H1 (cell line): ENCODE data around the gene TIE1. TPM values are rescaled to one million over a fixed set of nuclear protein-coding genes. Genes with fewer than 3 reads are reported as not detected.

Source experiments
- CTCF ChIA-PET: fragments of 300-600 bp; sonication (Branson Sonifier 250); formaldehyde crosslinking; loops from one replicate; lab custom pipeline; 2021; ENCODE audit not compliant: partially characterized antibody; lab: Charles Lee
- POLR2A ChIA-PET: fragments of 300-600 bp; sonication (Branson Sonifier 250); formaldehyde crosslinking; loops from one replicate; lab custom pipeline; 2021; ENCODE audit warnings: inconsistent platforms; ENCODE audit not compliant: partially characterized antibody; lab: Charles Lee
- DNase-seq, 2 experiments: peaks; one replicate each; pipeline versions ENCODE4 v3.0.0 to v3.0.0-alpha.2; 2010 to 2022; ENCODE audit warnings: low spot score in 2 of 2, low read depth in 1 of 2, mixed read lengths in 1 of 2
- FAIRE-seq: peaks from 2 replicates; lab custom pipeline; 2011; peaks lifted over from hg19 to GRCh38; lab: Jason Lieb, UNC
- H2AFZ ChIP-seq: 2 replicates; pipeline ENCODE4 v1.8.1; 2012; ENCODE audit warnings: low read length, inconsistent platforms
- H2AK5ac ChIP-seq: 2 replicates; pipeline ENCODE4 v1.6.1; 2013; ENCODE audit warnings: low read depth, low read length
- H2BK120ac ChIP-seq: replicated peaks from 2 replicates; pipeline ENCODE3; 2013; ENCODE audit warnings: low read depth, low read length, inconsistent platforms
- H2BK12ac ChIP-seq: 2 replicates; pipeline ENCODE4 v1.6.1; 2013; ENCODE audit warnings: low read depth, low read length
- H2BK15ac ChIP-seq: 2 replicates; pipeline ENCODE4 v1.6.1; 2013; ENCODE audit warnings: low read length
- H2BK20ac ChIP-seq: 2 replicates; pipeline ENCODE4 v1.6.1; 2013; ENCODE audit warnings: low read length
- H2BK5ac ChIP-seq: 2 replicates; pipeline ENCODE4 v1.6.1; 2013; ENCODE audit warnings: low read depth, low read length
- H3K14ac ChIP-seq: 2 replicates; pipeline ENCODE4 v1.6.1; 2013; ENCODE audit warnings: inconsistent platforms; ENCODE audit not compliant: insufficient read length
- H3K18ac ChIP-seq: 2 replicates; pipeline ENCODE4 v1.6.1; 2013; ENCODE audit warnings: low read length; ENCODE audit errors: extremely low read depth
- H3K23ac ChIP-seq: 2 replicates; pipeline ENCODE4 v1.6.1; 2013; ENCODE audit warnings: inconsistent platforms; ENCODE audit not compliant: insufficient read length
- H3K23me2 ChIP-seq: 2 replicates; pipeline ENCODE4 v1.6.1; 2013; ENCODE audit warnings: low read depth, low read length
- H3K27ac ChIP-seq: 2 replicates; pipeline ENCODE4 v1.6.1; 2011; ENCODE audit warnings: low read depth, low read length, inconsistent platforms
- H3K27me3 ChIP-seq, 4 experiments: replicated peaks in 1 of 4; 1 replicate in 1 of 4; 2 replicates in 3 of 4; pipeline versions ENCODE4 v1.6.1 to v1.8.1; 2011 to 2013; ENCODE audit warnings: low read length in 3 of 4, mild to moderate bottlenecking in 3 of 4, inconsistent platforms in 2 of 4, mixed read lengths in 2 of 4, moderate library complexity in 1 of 4; ENCODE audit not compliant: control insufficient read depth in 3 of 4, insufficient read depth in 3 of 4; ENCODE audit errors: extremely low read depth in 1 of 4
- H3K36me3 ChIP-seq, 4 experiments: 2 replicates each; pipeline versions ENCODE4 v1.6.1 to v1.8.1; 2011 to 2013; ENCODE audit warnings: mild to moderate bottlenecking in 4 of 4, low read length in 3 of 4, moderate library complexity in 2 of 4, control low read depth in 1 of 4, inconsistent platforms in 1 of 4; ENCODE audit not compliant: insufficient read depth in 4 of 4, control insufficient read depth in 2 of 4
- H3K4ac ChIP-seq: replicated peaks from 2 replicates; pipeline ENCODE3; 2013; ENCODE audit warnings: low read length, low read depth, mixed read lengths, inconsistent platforms; ENCODE audit not compliant: insufficient read length
- H3K4me1 ChIP-seq, 4 experiments: replicated peaks in 1 of 4; 1 replicate in 1 of 4; 2 replicates in 3 of 4; pipeline versions ENCODE4 v1.6.1 to v1.8.1; 2011 to 2013; ENCODE audit warnings: low read length in 3 of 4, inconsistent platforms in 2 of 4, mixed read lengths in 1 of 4; ENCODE audit not compliant: insufficient read depth in 4 of 4, control insufficient read depth in 3 of 4
- H3K4me2 ChIP-seq, 2 experiments: 2 replicates each; pipeline versions ENCODE4 v1.6.1 to v1.8.1; 2011 to 2013; ENCODE audit warnings: low read depth in 2 of 2, low read length in 2 of 2, control low read depth in 1 of 2, inconsistent platforms in 1 of 2, mild to moderate bottlenecking in 1 of 2; ENCODE audit not compliant: insufficient read depth in 1 of 2
- H3K4me3 ChIP-seq, 4 experiments: fragments of 200-600, 300-600 bp in 1 of 4; sonication (generic), shearing (Covaris generic), sonication (Bioruptor Twin) in 1 of 4; 2 replicates each; pipeline versions ENCODE4 v1.5.1 to v1.8.1; 2011 to 2016; ENCODE audit warnings: low read length in 4 of 4, low read depth in 3 of 4, control low read depth in 2 of 4, inconsistent platforms in 2 of 4, mild to moderate bottlenecking in 2 of 4, mixed read lengths in 1 of 4, moderate library complexity in 1 of 4; ENCODE audit not compliant: insufficient read depth in 2 of 4; ENCODE audit errors: extremely low read depth in 1 of 4
- H3K56ac ChIP-seq: replicated peaks from 2 replicates; pipeline ENCODE3; 2013; ENCODE audit warnings: low read depth, mild to moderate bottlenecking, mixed read lengths, low read length, inconsistent platforms; ENCODE audit not compliant: insufficient read length
- H3K79me1 ChIP-seq: 2 replicates; pipeline ENCODE4 v1.6.1; 2013; ENCODE audit warnings: low read depth, low read length, control low read depth
- H3K79me2 ChIP-seq, 2 experiments: 2 replicates each; pipeline versions ENCODE4 v1.6.1 to v1.8.1; 2012 to 2013; ENCODE audit warnings: low read length in 2 of 2, mild to moderate bottlenecking in 2 of 2, inconsistent platforms in 1 of 2; ENCODE audit not compliant: insufficient read depth in 2 of 2, control insufficient read depth in 1 of 2
- H3K9ac ChIP-seq, 4 experiments: replicated peaks in 1 of 4; 1 replicate in 1 of 4; 2 replicates in 3 of 4; pipeline versions ENCODE4 v1.6.1 to v1.8.1; 2011 to 2013; ENCODE audit warnings: low read depth in 3 of 4, low read length in 3 of 4, control low read depth in 2 of 4, mild to moderate bottlenecking in 2 of 4, moderate library complexity in 2 of 4, inconsistent platforms in 1 of 4; ENCODE audit errors: extremely low read depth in 1 of 4
- H3K9me3 ChIP-seq, 2 experiments: 2 replicates each; pipeline versions ENCODE4 v1.6.1 to v1.8.1; 2012 to 2013; ENCODE audit warnings: mild to moderate bottlenecking in 2 of 2, moderate library complexity in 2 of 2, control low read depth in 1 of 2, inconsistent platforms in 1 of 2, low read depth in 1 of 2, low read length in 1 of 2, mixed read lengths in 1 of 2; ENCODE audit not compliant: insufficient read depth in 2 of 2
- H4K20me1 ChIP-seq, 2 experiments: replicated peaks in 1 of 2; 2 replicates each; pipeline versions ENCODE3 to v1.8.1; 2011 to 2013; ENCODE audit warnings: inconsistent platforms in 2 of 2, low read length in 2 of 2, mild to moderate bottlenecking in 1 of 2; ENCODE audit not compliant: insufficient read depth in 2 of 2, control insufficient read depth in 1 of 2
- H4K5ac ChIP-seq: 2 replicates; pipeline ENCODE4 v1.6.1; 2013; ENCODE audit warnings: low read length, low read depth, mixed read lengths, inconsistent platforms; ENCODE audit not compliant: insufficient read length
- H4K8ac ChIP-seq: 2 replicates; pipeline ENCODE4 v1.8.0; 2013; ENCODE audit warnings: mild to moderate bottlenecking, moderate library complexity, low read length, inconsistent platforms; ENCODE audit not compliant: insufficient read depth; ENCODE audit errors: extremely low read depth
- H4K91ac ChIP-seq: replicated peaks from 2 replicates; pipeline ENCODE3; 2013; ENCODE audit warnings: low read length, mixed read lengths, inconsistent platforms; ENCODE audit not compliant: insufficient read length
- CHD2 ChIP-seq: IDR thresholded peaks from 2 replicates; pipeline ENCODE4 v1.6.1; 2012; ENCODE audit warnings: low read length, improper control_type of control experiment
- POLR2AphosphoS5 ChIP-seq: IDR thresholded peaks from 2 replicates; pipeline ENCODE4 v1.6.1; 2011; ENCODE audit warnings: low read depth, low read length
- SRF ChIP-seq: IDR thresholded peaks from 2 replicates; pipeline ENCODE4 v1.6.1; 2011; ENCODE audit warnings: mild to moderate bottlenecking, low read depth, low read length, moderate library complexity
- ZNF274 ChIP-seq: IDR thresholded peaks from 2 replicates; pipeline ENCODE4 v1.7.0; 2012; ENCODE audit warnings: low read length, borderline replicate concordance; ENCODE audit errors: extremely low read depth
- WGBS, 2 experiments: shearing (Covaris generic) in 1 of 2; methylation state at CpG; one replicate each; pipeline versions ENCODE4 v1.1.6 to v1.1.7; 2013 to 2015; ENCODE audit warnings: low lambda C conversion rate in 2 of 2, mixed read lengths in 2 of 2, inconsistent platforms in 1 of 2, low coverage in 1 of 2, missing lambda C conversion rate in 1 of 2; ENCODE audit not compliant: insufficient replicate concordance in 2 of 2, insufficient coverage in 1 of 2, insufficient read length in 1 of 2; ENCODE audit errors: extremely low coverage in 1 of 2, missing lambda C conversion rate in 1 of 2; 5-methylcytosine and 5-hydroxymethylcytosine counted together
- polyA plus RNA-seq, 7 experiments: library from polyadenylated mRNA; depleted of rRNA in 3 of 7; stranded (reverse) in 5 of 7; unstranded in 2 of 7; fragments of >200 nt in 5 of 7; fragments of 200-250 nt in 2 of 7; gene quantifications; 1 replicate in 5 of 7; 2 replicates in 1 of 7; 4 replicates in 1 of 7; pipeline versions ENCODE4 v1.2.1 to v1.2.3, GENCODE V29; 2011 to 2013; ENCODE audit warnings: missing spikeins in 2 of 7, mixed read lengths in 2 of 7
- total RNA-seq: library from RNA; stranded (reverse); fragmentation: NEBNext Ultra II Directional; extraction: Animal tissue kit (Norgen Biotek cat#: 25700); gene quantifications from 2 replicates; pipeline ENCODE4 v1.2.1, GENCODE V29; 2021
- TF ChIP-seq, protein P1 (sequence below): IDR thresholded peaks from 2 replicates; pipeline ENCODE4 v1.6.1; 2012; ENCODE audit warnings: inconsistent platforms

The TIE1 gene
- total and polyA plus RNA-seq, 2 of the 8 experiments (the other 6 are each of a cell fraction or from before 2014, with no cell fraction given) = 0.74 to 2.2 TPM

DNA sequence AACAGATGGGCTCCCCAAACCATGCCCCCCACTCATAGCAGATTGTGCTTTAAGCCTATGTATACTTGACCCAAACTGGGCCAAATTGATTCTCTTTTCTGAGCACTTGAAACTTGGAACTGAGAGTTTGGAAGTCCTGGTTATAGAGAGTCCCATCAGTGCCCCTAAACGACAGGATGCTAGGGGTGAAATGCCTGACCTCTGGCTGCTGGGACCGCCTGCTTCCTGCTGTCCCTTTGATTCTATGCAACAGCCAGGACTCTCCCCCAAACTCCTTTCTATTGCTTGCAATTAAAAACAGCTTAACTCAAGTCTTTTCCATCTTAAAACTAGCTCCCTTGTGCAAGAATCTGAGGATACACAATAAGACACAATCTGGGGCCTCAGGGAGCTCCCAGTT is 20.1 kb upstream of the TIE1 start:
- no peak overlapping the region for H3K23ac ChIP-seq
- H3K23me2 ChIP-seq = peaks cover 3% of the 10 kb centered on the region; the same call in 1 of the 2 replicates
- TF ChIP-seq, protein P1, sequence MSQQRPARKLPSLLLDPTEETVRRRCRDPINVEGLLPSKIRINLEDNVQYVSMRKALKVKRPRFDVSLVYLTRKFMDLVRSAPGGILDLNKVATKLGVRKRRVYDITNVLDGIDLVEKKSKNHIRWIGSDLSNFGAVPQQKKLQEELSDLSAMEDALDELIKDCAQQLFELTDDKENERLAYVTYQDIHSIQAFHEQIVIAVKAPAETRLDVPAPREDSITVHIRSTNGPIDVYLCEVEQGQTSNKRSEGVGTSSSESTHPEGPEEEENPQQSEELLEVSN = no peak
- TF ChIP-seq ZNF274 = no peak
- no peak for TF ChIP-seq CHD2
- no peak for TF ChIP-seq POLR2AphosphoS5
- no peak for TF ChIP-seq SRF
- TF ChIP-seq, all 59 proteins: peak for 0
- Histone ChIP-seq H2BK5ac (no peak overlapping the region), H3K4me1 (peaks cover 0 to 10% (median 8%) of the 10 kb centered on the region in 4 experiments; a peak in 6 of 7 replicates), H3K18ac (no peak overlapping the region), H3K36me3 (no peaks in the 10 kb centered on the region), H4K5ac (no peak overlapping the region), H2BK20ac (no peak overlapping the region), H2AK5ac (no peak overlapping the region), H3K27ac (no peak overlapping the region), H3K79me2 (no peaks in the 10 kb centered on the region), H3K14ac (no peak overlapping the region), H3K56ac (no peak overlapping the region), H3K4me2 (no peak overlapping the region), H2BK12ac (no peak overlapping the region), H2BK15ac (no peak overlapping the region), H3K27me3 (no peaks in the 10 kb centered on the region; a peak in 1 of 7 replicates), H3K4me3 (no peak overlapping the region), H4K8ac (0 out of 2 replicates have a peak overlapping the region, but pooled peaks have one; percentile 11), H2AFZ (no peak overlapping the region), H3K79me1 (no peaks in the 10 kb centered on the region; the same call in none of the 2 replicates), H3K9me3 (no peaks in the 10 kb centered on the region), H4K91ac (no peak overlapping the region), H2BK120ac (no peak overlapping the region), H3K4ac (no peak overlapping the region), H4K20me1 (no peaks in the 10 kb centered on the region), H3K9ac (no peak overlapping the region)
- FAIRE-seq (no peak), DNase-seq (no peak)
- CTCF ChIA-PET = interaction anchor here (1.1 to 1.5 kb wide), 4 partner anchors 9 to 134 kb away, joined by 3 to 4 read pairs (median 4); no protein-coding TSS in a partner anchor
- WGBS, 2 experiments = 53% methylated on average over 2 of the region's 2 CpGs; no CpG with 5 or more reads in 1 of the 2 experiments
- POLR2A ChIA-PET = interaction anchor here (1.0 to 3.1 kb wide), 3 partner anchors 9 to 28 kb away, joined by 3 to 16 read pairs (median 7); partner anchors contain the start of gene TMEM125
